ENCODE results near the gene AUP1. TPM values are rescaled to one million over a fixed set of nuclear protein-coding genes. Genes with fewer than 3 reads are reported as not detected.

AUP1 gene
- total RNA-seq, 1 experiment from 2014 or later = 145 TPM

DNA sequence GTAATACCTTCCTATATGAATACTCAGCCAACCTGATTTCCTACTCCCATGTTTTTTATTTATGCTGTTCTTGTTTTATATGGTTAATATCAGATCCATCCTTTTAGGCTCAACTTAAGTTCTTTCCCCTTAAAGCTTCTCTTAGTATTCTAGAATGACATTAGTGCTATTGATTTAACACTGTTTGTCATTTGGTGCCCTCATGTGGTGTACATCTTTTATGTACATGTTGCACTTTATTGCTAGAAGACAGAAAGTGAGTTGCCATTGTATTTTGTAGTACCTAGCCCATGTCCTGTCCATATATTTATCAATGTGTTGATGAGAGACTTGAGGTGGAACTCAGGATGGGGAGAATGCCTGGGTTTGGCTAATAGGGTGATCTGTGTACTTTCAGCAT is 2.7 kb upstream of the AUP1 start:
- peaks cover 34% of the 10 kb centered on the region for H3K36me3 Mint-ChIP-seq (ENCODE audit: insufficient read depth, unreplicated experiment)
- intact Hi-C loops (cut with micrococcal nuclease; ENCODE audit: unreplicated experiment) = loop anchor here (1.0 to 10.0 kb wide), 2 partner anchors 49 to 197 kb away; partner anchors contain the start of gene TTC31
- TF ChIP-seq, protein P1, sequence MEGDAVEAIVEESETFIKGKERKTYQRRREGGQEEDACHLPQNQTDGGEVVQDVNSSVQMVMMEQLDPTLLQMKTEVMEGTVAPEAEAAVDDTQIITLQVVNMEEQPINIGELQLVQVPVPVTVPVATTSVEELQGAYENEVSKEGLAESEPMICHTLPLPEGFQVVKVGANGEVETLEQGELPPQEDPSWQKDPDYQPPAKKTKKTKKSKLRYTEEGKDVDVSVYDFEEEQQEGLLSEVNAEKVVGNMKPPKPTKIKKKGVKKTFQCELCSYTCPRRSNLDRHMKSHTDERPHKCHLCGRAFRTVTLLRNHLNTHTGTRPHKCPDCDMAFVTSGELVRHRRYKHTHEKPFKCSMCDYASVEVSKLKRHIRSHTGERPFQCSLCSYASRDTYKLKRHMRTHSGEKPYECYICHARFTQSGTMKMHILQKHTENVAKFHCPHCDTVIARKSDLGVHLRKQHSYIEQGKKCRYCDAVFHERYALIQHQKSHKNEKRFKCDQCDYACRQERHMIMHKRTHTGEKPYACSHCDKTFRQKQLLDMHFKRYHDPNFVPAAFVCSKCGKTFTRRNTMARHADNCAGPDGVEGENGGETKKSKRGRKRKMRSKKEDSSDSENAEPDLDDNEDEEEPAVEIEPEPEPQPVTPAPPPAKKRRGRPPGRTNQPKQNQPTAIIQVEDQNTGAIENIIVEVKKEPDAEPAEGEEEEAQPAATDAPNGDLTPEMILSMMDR (IDR thresholded peaks at IDR 0.05; ENCODE audit: unreplicated experiment) = no peak
- no peaks in the 10 kb centered on the region for H3K9me3 Mint-ChIP-seq (ENCODE audit: low read depth, unreplicated experiment)
- peaks cover 28% of the 10 kb centered on the region for H3K4me1 Mint-ChIP-seq (ENCODE audit: low read depth, unreplicated experiment)
- H3K4me3 Mint-ChIP-seq (ENCODE audit: low read depth, unreplicated experiment) = no peak overlapping the region
- BruUV-seq (replicated peaks) = no TSS peak
- CTCF ChIA-PET = interaction anchor here (0.7 to 1.9 kb wide), 4 partner anchors 26 to 74 kb away, joined by 3 to 11 read pairs (median 5); partner anchors contain the start of genes CCDC142, TTC31 and WBP1
- no peak overlapping the region for H3K27ac Mint-ChIP-seq (ENCODE audit: unreplicated experiment)
- DNase-seq = no peak
- H3K27me3 Mint-ChIP-seq (ENCODE audit: unreplicated experiment) = peaks cover 18% of the 10 kb centered on the region

- CTCF ChIA-PET = interaction anchor here (0.7 to 1.9 kb wide), 5 partner anchors 17 to 73 kb away, joined by 3 to 11 read pairs (median 5); partner anchors contain the start of genes CCDC142, TLX2, TTC31 and WBP1
- Mint-ChIP-seq H3K4me1 (ENCODE audit: low read depth, unreplicated experiment) (peaks cover 28% of the 10 kb centered on the region), H3K9me3 (ENCODE audit: low read depth, unreplicated experiment) (no peaks in the 10 kb centered on the region), H3K27ac (ENCODE audit: unreplicated experiment) (no peak overlapping the region), H3K36me3 (ENCODE audit: insufficient read depth, unreplicated experiment) (peaks cover 40% of the 10 kb centered on the region), H3K4me3 (ENCODE audit: low read depth, unreplicated experiment) (no peak overlapping the region), H3K27me3 (ENCODE audit: unreplicated experiment) (peaks cover 12% of the 10 kb centered on the region)
- DNase-seq = no peak
- BruUV-seq (replicated peaks) = no TSS peak
- intact Hi-C loops (cut with micrococcal nuclease; ENCODE audit: unreplicated experiment) = loop anchor here (1.0 to 10.0 kb wide), 2 partner anchors 48 to 197 kb away; partner anchors contain the start of gene TTC31
- TF ChIP-seq, protein P1 (IDR thresholded peaks at IDR 0.05; ENCODE audit: unreplicated experiment) = no peak
Measured at GRCh38 chr2:74531666-74532065, 2.2 kb upstream of the AUP1 start.

- intact Hi-C loops (cut with micrococcal nuclease; ENCODE audit: unreplicated experiment) = loop anchor here (10.0 kb wide), 1 partner anchor 196 kb away; no protein-coding TSS in a partner anchor
- H3K4me3 Mint-ChIP-seq (ENCODE audit: low read depth, unreplicated experiment) = peak overlapping the region; percentile 95
- TF ChIP-seq, protein P1 (IDR thresholded peaks at IDR 0.05; ENCODE audit: unreplicated experiment) = no peak
- no TSS peak for BruUV-seq (replicated peaks)
- H3K36me3 Mint-ChIP-seq (ENCODE audit: insufficient read depth, unreplicated experiment) = peaks cover 46% of the 10 kb centered on the region
- H3K27me3 Mint-ChIP-seq (ENCODE audit: unreplicated experiment) = peaks cover under 1% of the 10 kb centered on the region
- no peaks in the 10 kb centered on the region for H3K9me3 Mint-ChIP-seq (ENCODE audit: low read depth, unreplicated experiment)
- CTCF ChIA-PET = interaction anchor here (1.0 to 1.9 kb wide), 4 partner anchors 16 to 196 kb away, joined by 3 to 11 read pairs (median 3); partner anchors contain the start of genes CCDC142, TLX2 and TTC31
- H3K4me1 Mint-ChIP-seq (ENCODE audit: low read depth, unreplicated experiment) = peaks cover 28% of the 10 kb centered on the region
- H3K27ac Mint-ChIP-seq (ENCODE audit: unreplicated experiment) = no peak overlapping the region
- DNase-seq = no peak
Measured at GRCh38 chr2:74530239-74531187, 1.0 kb upstream of the AUP1 start.

DNA sequence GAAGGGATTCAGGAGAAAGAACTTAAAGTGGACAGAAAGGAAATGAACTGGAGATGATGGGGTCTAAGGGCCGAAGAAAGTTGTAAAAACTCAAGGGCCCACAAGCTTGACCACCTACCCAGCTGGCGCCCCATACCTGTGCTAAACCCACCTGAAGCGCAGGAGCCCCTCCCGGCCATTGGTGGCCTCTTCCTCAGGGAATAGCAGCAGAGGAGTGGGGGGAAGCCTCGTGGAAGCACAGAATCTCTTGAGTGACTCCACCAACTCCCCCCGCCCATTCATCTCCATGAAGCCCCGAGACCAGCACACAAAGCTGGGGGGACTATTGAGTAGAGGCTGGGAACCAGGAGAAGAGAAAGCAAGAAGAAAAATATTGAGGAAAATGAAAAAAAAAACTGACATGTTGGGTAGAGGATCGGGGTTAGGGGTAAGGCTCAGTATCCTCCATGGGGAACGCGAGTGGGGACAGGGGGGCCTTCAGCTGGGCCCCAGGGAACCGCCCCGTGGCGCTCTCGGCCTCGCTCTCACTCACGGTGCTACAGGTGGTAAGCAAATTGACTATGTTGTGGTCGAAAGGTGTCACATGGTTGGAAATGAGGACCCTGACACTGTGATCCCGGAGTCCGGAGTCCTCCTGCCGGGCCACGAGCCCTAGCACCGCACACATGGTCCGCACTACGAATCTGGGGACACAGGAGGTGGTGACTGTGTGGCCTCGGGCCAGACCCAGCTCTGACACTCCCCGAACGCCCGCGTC is 728 bp downstream of the AUP1 start:
- BruUV-seq (replicated peaks) = TSS peak; percentile 68
- Mint-ChIP-seq H3K4me3 (ENCODE audit: low read depth, unreplicated experiment) (peak overlapping the region; percentile 95), H3K4me1 (ENCODE audit: low read depth, unreplicated experiment) (peaks cover 28% of the 10 kb centered on the region), H3K9me3 (ENCODE audit: low read depth, unreplicated experiment) (no peaks in the 10 kb centered on the region), H3K36me3 (ENCODE audit: insufficient read depth, unreplicated experiment) (peaks cover 43% of the 10 kb centered on the region), H3K27me3 (ENCODE audit: unreplicated experiment) (no peaks in the 10 kb centered on the region), H3K27ac (ENCODE audit: unreplicated experiment) (peak overlapping the region; percentile 93)
- TF ChIP-seq, protein P1 (IDR thresholded peaks at IDR 0.05; ENCODE audit: unreplicated experiment) = no peak
- intact Hi-C loops (cut with micrococcal nuclease; ENCODE audit: unreplicated experiment) = loop anchor here (2.0 kb wide), 1 partner anchor 22 kb away; the partner anchor contains the start of gene PCGF1
- DNase-seq = no peak
- CTCF ChIA-PET = interaction anchor here (0.5 to 1.3 kb wide), 3 partner anchors 22 to 194 kb away, joined by 3 read pairs; no protein-coding TSS in a partner anchor
